ENCODE results near the gene KLHL13.

DNA sequence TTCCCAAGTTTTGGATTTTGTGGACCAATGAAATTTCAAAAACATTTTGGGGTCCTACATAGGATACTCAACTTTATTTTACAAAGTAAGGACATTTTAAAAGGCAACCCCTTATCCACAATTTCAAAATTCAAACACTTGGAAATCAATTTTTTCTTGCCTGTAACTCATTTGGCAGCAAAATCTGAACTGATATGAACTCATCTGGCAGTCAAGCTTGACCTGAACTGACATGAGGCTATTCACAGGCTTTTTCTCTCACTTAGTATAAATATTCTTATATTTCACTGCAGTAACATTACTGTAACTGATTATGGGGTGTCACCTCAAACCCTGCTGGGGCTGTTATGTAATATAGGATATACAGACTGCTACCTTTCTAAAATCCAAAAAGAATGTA is 116.1 kb downstream of the KLHL13 start:
- TF ChIP-seq, protein P1, sequence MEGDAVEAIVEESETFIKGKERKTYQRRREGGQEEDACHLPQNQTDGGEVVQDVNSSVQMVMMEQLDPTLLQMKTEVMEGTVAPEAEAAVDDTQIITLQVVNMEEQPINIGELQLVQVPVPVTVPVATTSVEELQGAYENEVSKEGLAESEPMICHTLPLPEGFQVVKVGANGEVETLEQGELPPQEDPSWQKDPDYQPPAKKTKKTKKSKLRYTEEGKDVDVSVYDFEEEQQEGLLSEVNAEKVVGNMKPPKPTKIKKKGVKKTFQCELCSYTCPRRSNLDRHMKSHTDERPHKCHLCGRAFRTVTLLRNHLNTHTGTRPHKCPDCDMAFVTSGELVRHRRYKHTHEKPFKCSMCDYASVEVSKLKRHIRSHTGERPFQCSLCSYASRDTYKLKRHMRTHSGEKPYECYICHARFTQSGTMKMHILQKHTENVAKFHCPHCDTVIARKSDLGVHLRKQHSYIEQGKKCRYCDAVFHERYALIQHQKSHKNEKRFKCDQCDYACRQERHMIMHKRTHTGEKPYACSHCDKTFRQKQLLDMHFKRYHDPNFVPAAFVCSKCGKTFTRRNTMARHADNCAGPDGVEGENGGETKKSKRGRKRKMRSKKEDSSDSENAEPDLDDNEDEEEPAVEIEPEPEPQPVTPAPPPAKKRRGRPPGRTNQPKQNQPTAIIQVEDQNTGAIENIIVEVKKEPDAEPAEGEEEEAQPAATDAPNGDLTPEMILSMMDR (IDR thresholded peaks at IDR 0.05): no peak
- TF ChIP-seq EP300 (IDR thresholded peaks at IDR 0.05): no peak

All from ovary (tissue), 3 donors.